Peyer's patch (tissue), 4 donors: Measurements from ENCODE around the gene GPC5. TPM values are rescaled to one million over a fixed set of nuclear protein-coding genes. Genes with fewer than 3 reads are reported as not detected.

Experiments
- DNase-seq, 3 donors: peaks; one replicate each; pipeline ENCODE4 v3.0.0-alpha.2; 2017 to 2019
- H3K27ac ChIP-seq, 4 donors: fragments of 200-600 bp; sonication (generic); one replicate each; pipeline ENCODE4 v1.5.1; 2016 to 2019
- H3K27me3 ChIP-seq, 2 donors: fragments of 200-600 bp; sonication (generic); one replicate each; pipeline ENCODE4 v1.5.1; 2019
- H3K36me3 ChIP-seq, 3 donors: fragments of 200-600 bp; sonication (generic); one replicate each; pipeline ENCODE4 v1.5.1; 2016 to 2019
- H3K4me1 ChIP-seq, 4 donors: fragments of 200-600 bp; sonication (generic); one replicate each; pipeline ENCODE4 v1.5.1; 2016 to 2019
- H3K4me3 ChIP-seq, 4 donors: fragments of 200-600 bp; sonication (generic); 1 replicate in 3 of 4; 2 replicates in 1 of 4; pipeline ENCODE4 v1.5.1; 2016 to 2019; ENCODE audit warnings: mild to moderate bottlenecking in 1 of 4
- H3K9me3 ChIP-seq, 4 donors: fragments of 200-600 bp; sonication (generic); one replicate each; pipeline ENCODE4 v1.5.1; 2016 to 2019; ENCODE audit warnings: mild to moderate bottlenecking in 1 of 4
- POLR2A ChIP-seq, 2 donors: fragments of 450-650 bp; IDR thresholded peaks; one replicate each; pipeline ENCODE4 v1.5.1; 2017; ENCODE audit warnings: antibody characterized with exemption in 2 of 2, mild to moderate bottlenecking in 2 of 2, moderate library complexity in 2 of 2
- total RNA-seq, 4 donors: library from RNA; depleted of rRNA; stranded (reverse); fragments of >200 nt; gene quantifications; one replicate each; pipeline ENCODE4 v1.1.0, GENCODE V29; 2016
- TF ChIP-seq, protein P1 (sequence below), 6 experiments: fragments of 450-650 bp in 4 of 6; fragments of 200-600 bp in 2 of 6; sonication (generic) in 1 of 6; IDR thresholded peaks; one replicate each; pipeline ENCODE4 v1.5.1; 2017 to 2019; ENCODE audit warnings: antibody characterized with exemption in 6 of 6, mild to moderate bottlenecking in 3 of 6, moderate library complexity in 1 of 6

GPC5 gene
- total RNA-seq, 4 donors from 2014 or later, result 4.1 TPM; not detected in 3

DNA sequence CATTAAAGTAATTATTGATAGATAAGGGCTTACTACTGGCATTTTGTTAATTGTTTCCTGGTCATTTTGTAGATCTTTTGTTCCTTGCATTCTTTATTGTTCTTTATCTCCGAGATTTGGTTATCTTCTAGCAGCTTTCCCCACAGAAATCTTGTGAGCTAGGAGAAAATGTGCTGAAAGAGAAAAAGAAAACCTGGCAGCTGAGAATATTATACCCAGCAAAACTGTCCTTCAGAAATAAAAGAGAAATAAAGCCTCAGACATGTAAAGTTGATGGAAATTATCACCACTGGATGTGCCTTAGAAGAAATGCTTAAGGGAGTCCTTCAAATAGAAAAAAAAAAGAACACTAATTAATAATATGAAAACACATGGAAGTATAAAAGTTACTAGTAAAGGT lies 1363.3 kb downstream of the GPC5 start:
- Histone ChIP-seq H3K36me3 (no peaks in the 10 kb centered on the region), H3K4me3 (no peak overlapping the region), H3K9me3 (no peaks in the 10 kb centered on the region), H3K27ac (no peak overlapping the region), H3K4me1 (no peaks in the 10 kb centered on the region), H3K27me3 (no peaks in the 10 kb centered on the region)
- DNase-seq, result no peak
- TF ChIP-seq POLR2A (IDR thresholded peaks at IDR 0.05), result no peak
- TF ChIP-seq, protein P1, sequence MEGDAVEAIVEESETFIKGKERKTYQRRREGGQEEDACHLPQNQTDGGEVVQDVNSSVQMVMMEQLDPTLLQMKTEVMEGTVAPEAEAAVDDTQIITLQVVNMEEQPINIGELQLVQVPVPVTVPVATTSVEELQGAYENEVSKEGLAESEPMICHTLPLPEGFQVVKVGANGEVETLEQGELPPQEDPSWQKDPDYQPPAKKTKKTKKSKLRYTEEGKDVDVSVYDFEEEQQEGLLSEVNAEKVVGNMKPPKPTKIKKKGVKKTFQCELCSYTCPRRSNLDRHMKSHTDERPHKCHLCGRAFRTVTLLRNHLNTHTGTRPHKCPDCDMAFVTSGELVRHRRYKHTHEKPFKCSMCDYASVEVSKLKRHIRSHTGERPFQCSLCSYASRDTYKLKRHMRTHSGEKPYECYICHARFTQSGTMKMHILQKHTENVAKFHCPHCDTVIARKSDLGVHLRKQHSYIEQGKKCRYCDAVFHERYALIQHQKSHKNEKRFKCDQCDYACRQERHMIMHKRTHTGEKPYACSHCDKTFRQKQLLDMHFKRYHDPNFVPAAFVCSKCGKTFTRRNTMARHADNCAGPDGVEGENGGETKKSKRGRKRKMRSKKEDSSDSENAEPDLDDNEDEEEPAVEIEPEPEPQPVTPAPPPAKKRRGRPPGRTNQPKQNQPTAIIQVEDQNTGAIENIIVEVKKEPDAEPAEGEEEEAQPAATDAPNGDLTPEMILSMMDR (IDR thresholded peaks at IDR 0.05), result no peak

DNA sequence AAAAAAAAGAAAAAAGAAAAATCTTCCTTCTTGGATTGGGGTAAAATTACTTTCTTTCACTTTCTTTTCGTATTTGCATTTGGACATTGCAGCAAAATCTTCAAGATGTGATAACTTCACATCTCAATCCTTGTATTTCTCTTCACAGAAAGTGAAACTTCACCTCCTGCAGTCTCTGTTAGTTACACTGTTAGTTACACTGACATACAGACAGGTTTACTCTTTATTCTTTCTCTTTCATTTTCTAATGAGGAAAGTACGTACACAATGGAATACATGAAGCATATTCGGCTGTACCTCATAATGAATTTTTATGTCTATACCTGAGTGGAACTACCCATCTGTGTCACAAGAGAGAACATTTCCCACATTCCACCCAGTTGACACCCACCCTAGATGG lies 1369.0 kb downstream of the GPC5 start:
- Histone ChIP-seq H3K4me3 (peak overlapping the region in 2 of 4 donors; percentile 6 to 7), H3K27ac (no peak overlapping the region), H3K27me3 (no peaks in the 10 kb centered on the region), H3K4me1 (no peaks in the 10 kb centered on the region), H3K36me3 (no peaks in the 10 kb centered on the region), H3K9me3 (no peaks in the 10 kb centered on the region)
- no peak for DNase-seq
- TF ChIP-seq POLR2A (IDR thresholded peaks at IDR 0.05), result no peak
- TF ChIP-seq, protein P1 (IDR thresholded peaks at IDR 0.05), result no peak

DNA sequence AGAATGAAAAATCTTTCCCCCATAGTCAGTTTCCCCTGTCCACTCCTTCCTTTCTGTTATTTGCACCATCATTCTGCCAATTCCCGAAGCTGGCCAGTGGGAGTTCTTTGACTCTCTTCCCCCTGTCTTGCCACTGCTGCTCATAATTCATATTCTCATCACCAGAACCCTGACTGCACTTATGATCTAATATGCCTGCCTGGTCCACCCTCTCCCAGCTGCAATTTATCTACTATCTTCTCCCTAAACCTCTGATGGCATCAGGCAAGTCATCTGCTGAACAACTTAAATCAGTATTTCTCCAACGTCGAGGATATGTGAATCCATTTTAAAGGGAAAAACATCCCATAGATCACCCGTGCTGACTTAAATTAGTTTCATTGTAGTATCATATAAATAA lies 1370.2 kb downstream of the GPC5 start:
- Histone ChIP-seq H3K4me1 (no peaks in the 10 kb centered on the region), H3K27me3 (no peaks in the 10 kb centered on the region), H3K36me3 (no peaks in the 10 kb centered on the region), H3K4me3 (no peak overlapping the region), H3K27ac (no peak overlapping the region), H3K9me3 (no peaks in the 10 kb centered on the region)
- TF ChIP-seq POLR2A (IDR thresholded peaks at IDR 0.05), result no peak
- TF ChIP-seq, protein P1 (IDR thresholded peaks at IDR 0.05), result no peak
- DNase-seq, result no peak

DNA sequence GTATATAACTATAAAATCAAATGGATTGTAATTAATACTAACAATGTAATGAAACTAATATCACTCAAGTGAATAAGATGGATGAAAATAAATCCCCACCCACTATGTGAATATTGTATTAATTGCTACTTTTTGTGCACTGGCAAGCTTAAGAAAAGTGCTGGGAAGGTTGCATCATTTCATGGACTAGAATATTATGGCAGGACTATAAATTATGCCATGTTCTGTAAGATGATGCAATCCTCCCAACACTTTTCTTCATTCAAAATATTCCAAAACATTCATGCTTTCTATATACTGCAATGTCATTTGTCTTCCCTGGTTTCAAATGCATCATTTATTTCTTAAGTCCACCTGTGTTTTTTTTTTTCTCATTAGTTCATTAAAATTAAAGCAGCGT lies 1370.6 kb downstream of the GPC5 start:
- TF ChIP-seq, protein P1 (IDR thresholded peaks at IDR 0.05), result no peak
- no peak for TF ChIP-seq POLR2A (IDR thresholded peaks at IDR 0.05)
- H3K27me3 ChIP-seq, result no peaks in the 10 kb centered on the region

DNA sequence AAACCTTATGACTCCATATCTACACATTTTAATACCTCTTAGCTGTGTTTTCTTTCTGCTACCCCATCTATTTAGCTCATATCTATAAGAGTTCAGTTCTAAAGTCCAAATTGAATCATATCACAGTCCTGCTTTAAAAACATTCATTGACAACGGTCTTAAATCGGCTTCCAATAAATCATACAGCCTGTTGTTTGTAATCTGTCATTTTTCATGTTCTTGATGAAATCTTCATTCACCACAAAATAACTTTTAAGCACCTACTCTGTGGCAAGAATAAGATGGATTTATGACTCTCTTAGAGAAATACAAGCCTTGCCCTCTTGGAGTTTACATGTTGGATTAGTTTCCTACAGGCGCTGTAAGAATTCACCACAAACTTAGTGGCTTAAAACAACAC lies 1377.2 kb downstream of the GPC5 start:
- Histone ChIP-seq H3K4me3 (no peak overlapping the region), H3K27ac (no peak overlapping the region), H3K9me3 (no peaks in the 10 kb centered on the region), H3K4me1 (no peaks in the 10 kb centered on the region), H3K27me3 (no peaks in the 10 kb centered on the region), H3K36me3 (no peaks in the 10 kb centered on the region)
- TF ChIP-seq POLR2A (IDR thresholded peaks at IDR 0.05), result no peak
- TF ChIP-seq, protein P1 (IDR thresholded peaks at IDR 0.05), result no peak
- no peak for DNase-seq

More for the DNA sequence above, 1370.6 kb downstream of the GPC5 start:
- no peak overlapping the region for H3K27ac ChIP-seq
- no peaks in the 10 kb centered on the region for H3K4me1 ChIP-seq
- no peaks in the 10 kb centered on the region for H3K9me3 ChIP-seq
- H3K36me3 ChIP-seq, result no peaks in the 10 kb centered on the region
- no peak for DNase-seq
- H3K4me3 ChIP-seq, result no peak overlapping the region
